ENCODE results near the gene FAM168A. TPM values are rescaled to one million over a fixed set of nuclear protein-coding genes. Genes with fewer than 3 reads are reported as not detected.
"Not testable (repeated sequence)": the region's sequence is repeated elsewhere in the genome, so short reads cannot be mapped to it uniquely, and the experiment has no call there.

Gene FAM168A
- total and polyA plus RNA-seq, 2 donors (not counting 1 experiment from before 2014, with no cell fraction given) = 16.3 to 23.8 TPM

DNA sequence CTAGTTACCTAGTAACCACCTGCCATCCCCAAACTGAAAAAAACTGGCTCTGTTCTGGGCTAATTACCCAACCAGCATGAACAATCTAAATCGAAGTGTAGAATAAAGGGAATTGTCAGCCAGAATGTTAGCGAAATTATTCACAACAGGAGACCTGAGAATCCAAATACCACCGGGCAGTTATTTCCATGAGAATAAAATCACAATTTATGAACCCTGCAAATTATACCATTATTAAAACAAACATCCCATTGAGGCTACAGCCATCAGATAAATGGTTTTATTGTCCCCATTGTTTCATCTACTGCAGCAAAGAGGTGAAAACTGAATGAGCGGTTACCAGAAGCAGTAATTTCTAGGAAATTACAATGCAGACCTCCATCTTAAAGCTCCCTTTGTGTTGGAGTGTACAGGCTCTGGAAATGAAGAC, 21.7 kb downstream of the FAM168A start:
- TF ChIP-seq, protein P1, sequence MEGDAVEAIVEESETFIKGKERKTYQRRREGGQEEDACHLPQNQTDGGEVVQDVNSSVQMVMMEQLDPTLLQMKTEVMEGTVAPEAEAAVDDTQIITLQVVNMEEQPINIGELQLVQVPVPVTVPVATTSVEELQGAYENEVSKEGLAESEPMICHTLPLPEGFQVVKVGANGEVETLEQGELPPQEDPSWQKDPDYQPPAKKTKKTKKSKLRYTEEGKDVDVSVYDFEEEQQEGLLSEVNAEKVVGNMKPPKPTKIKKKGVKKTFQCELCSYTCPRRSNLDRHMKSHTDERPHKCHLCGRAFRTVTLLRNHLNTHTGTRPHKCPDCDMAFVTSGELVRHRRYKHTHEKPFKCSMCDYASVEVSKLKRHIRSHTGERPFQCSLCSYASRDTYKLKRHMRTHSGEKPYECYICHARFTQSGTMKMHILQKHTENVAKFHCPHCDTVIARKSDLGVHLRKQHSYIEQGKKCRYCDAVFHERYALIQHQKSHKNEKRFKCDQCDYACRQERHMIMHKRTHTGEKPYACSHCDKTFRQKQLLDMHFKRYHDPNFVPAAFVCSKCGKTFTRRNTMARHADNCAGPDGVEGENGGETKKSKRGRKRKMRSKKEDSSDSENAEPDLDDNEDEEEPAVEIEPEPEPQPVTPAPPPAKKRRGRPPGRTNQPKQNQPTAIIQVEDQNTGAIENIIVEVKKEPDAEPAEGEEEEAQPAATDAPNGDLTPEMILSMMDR (conservative IDR thresholded peaks at IDR 0.05 in 1 of 2, IDR thresholded peaks at IDR 0.05 in 1 of 2; ENCODE audit: low read depth in 1 of 2, low read length in 2 of 2) = no peak
- TF ChIP-seq EZH2 (IDR thresholded peaks at IDR 0.05; ENCODE audit: low read length, missing control alignments) = no peak
- Histone ChIP-seq H3K9me3 (ENCODE audit: control insufficient read depth, insufficient read depth, low read depth, low read length) (no peaks in the 10 kb centered on the region), H2AFZ (ENCODE audit: low read length) (no peak overlapping the region), H3K27me3 (ENCODE audit: control insufficient read depth, insufficient read depth, low read length) (no peaks in the 10 kb centered on the region), H3K9ac (ENCODE audit: insufficient read depth, low read length) (no peak overlapping the region), H3K36me3 (ENCODE audit: control insufficient read depth, insufficient read depth, low read length) (no peaks in the 10 kb centered on the region), H3K79me2 (ENCODE audit: control insufficient read depth, insufficient read depth, low read length) (peaks cover 4% of the 10 kb centered on the region), H3K4me1 (ENCODE audit: control insufficient read depth, extremely low read depth, insufficient read depth, low read length) (no peaks in the 10 kb centered on the region), H4K20me1 (ENCODE audit: control insufficient read depth, extremely low read depth, insufficient read depth, low read length) (no peaks in the 10 kb centered on the region), H3K27ac (ENCODE audit: insufficient read depth, low read length) (no peak overlapping the region), H3K4me3 (replicated peaks in 1 of 4; ENCODE audit: control extremely low read depth in 1 of 4, insufficient read depth in 1 of 4, low read depth in 3 of 4, low read length in 4 of 4) (no peak overlapping the region), H3K4me2 (ENCODE audit: extremely low read depth, insufficient read depth, low read length) (no peak overlapping the region)
- no peak for DNase-seq (ENCODE audit: low read depth in 2 of 2)

DNA sequence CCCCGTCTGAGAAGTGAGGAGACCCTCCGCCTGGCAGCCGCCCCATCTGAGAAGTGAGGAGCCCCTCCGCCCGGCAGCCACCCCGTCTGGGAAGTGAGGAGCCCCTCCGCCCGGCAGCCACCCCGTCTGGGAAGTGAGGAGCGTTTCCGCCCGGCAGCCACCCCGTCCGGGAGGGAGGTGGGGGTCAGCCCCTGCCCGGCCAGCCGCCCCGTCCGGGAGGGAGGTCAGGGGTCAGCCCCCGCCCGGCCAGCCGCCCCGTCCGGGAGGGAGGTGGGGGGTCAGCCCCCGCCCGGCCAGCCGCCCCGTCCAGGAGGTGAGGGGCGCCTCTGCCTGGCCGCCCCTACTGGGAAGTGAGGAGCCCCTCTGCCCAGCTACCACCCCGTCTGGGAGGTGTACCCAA, 25.9 kb downstream of the FAM168A start:
- H4K20me1 ChIP-seq (ENCODE audit: control insufficient read depth, extremely low read depth, insufficient read depth, low read length); H3K4me2 ChIP-seq (ENCODE audit: extremely low read depth, insufficient read depth, low read length); H3K27me3 ChIP-seq (ENCODE audit: control insufficient read depth, insufficient read depth, low read length); H3K4me1 ChIP-seq (ENCODE audit: control insufficient read depth, extremely low read depth, insufficient read depth, low read length); H3K36me3 ChIP-seq (ENCODE audit: control insufficient read depth, insufficient read depth, low read length); H2AFZ ChIP-seq (ENCODE audit: low read length); H3K79me2 ChIP-seq (ENCODE audit: control insufficient read depth, insufficient read depth, low read length); H3K9me3 ChIP-seq (ENCODE audit: control insufficient read depth, insufficient read depth, low read depth, low read length); H3K9ac ChIP-seq (ENCODE audit: insufficient read depth, low read length); H3K27ac ChIP-seq (ENCODE audit: insufficient read depth, low read length); DNase-seq (ENCODE audit: low read depth in 2 of 2); H3K4me3 ChIP-seq (replicated peaks in 1 of 4; ENCODE audit: control extremely low read depth in 1 of 4, insufficient read depth in 1 of 4, low read depth in 3 of 4, low read length in 4 of 4): not testable (repeated sequence)

- Histone ChIP-seq H3K9me3 (ENCODE audit: control insufficient read depth, insufficient read depth, low read depth, low read length) (no peaks in the 10 kb centered on the region), H3K4me3 (replicated peaks in 1 of 4; ENCODE audit: control extremely low read depth in 1 of 4, insufficient read depth in 1 of 4, low read depth in 3 of 4, low read length in 4 of 4) (no peak overlapping the region), H2AFZ (ENCODE audit: low read length) (no peak overlapping the region), H3K4me2 (ENCODE audit: extremely low read depth, insufficient read depth, low read length) (no peak overlapping the region), H3K79me2 (ENCODE audit: control insufficient read depth, insufficient read depth, low read length) (peaks cover 2% of the 10 kb centered on the region), H3K9ac (ENCODE audit: insufficient read depth, low read length) (no peak overlapping the region), H3K36me3 (ENCODE audit: control insufficient read depth, insufficient read depth, low read length) (no peaks in the 10 kb centered on the region), H3K27ac (ENCODE audit: insufficient read depth, low read length) (no peak overlapping the region), H3K27me3 (ENCODE audit: control insufficient read depth, insufficient read depth, low read length) (no peaks in the 10 kb centered on the region), H3K4me1 (ENCODE audit: control insufficient read depth, extremely low read depth, insufficient read depth, low read length) (peaks cover 2% of the 10 kb centered on the region), H4K20me1 (ENCODE audit: control insufficient read depth, extremely low read depth, insufficient read depth, low read length) (no peaks in the 10 kb centered on the region)
- TF ChIP-seq, protein P1 (conservative IDR thresholded peaks at IDR 0.05 in 1 of 2, IDR thresholded peaks at IDR 0.05 in 1 of 2; ENCODE audit: low read depth in 1 of 2, low read length in 2 of 2) = no peak
- no peak for TF ChIP-seq EZH2 (IDR thresholded peaks at IDR 0.05; ENCODE audit: low read length, missing control alignments)
- DNase-seq (ENCODE audit: low read depth in 2 of 2) = peak in 1 of 2 donors; percentile 84
Observed at GRCh38 chr11:73570415-73571114, 27.3 kb downstream of the FAM168A start.
